HS-5 (cell line): ENCODE measurements around the gene FOS.
"Not testable (repeated sequence)": the region's sequence is repeated elsewhere in the genome, so short reads cannot be mapped to it uniquely, and the experiment has no call there.

Experiments used
- DNase-seq: peaks from one replicate; pipeline ENCODE4 v3.0.0-alpha.2; 2012; ENCODE audit warnings: low read depth

The FOS gene

GRCh38 chr14:75278422-75279152 is at the start of gene FOS:
Gene FOS, plus strand, starts transcription at chr14:75278828. Its CDS starts 155 bp downstream, at chr14:75278983.
- DNase-seq, result no peak

- no peak for DNase-seq
Measured at GRCh38 chr14:75229661-75230139, 48.9 kb upstream of the FOS start.

GRCh38 chr14:75230140-75230792 is 48.4 kb upstream of the FOS start:
- no peak for DNase-seq

GRCh38 chr14:75231320-75231719 is 47.3 kb upstream of the FOS start:
- DNase-seq, result no peak

- DNase-seq, result no peak
Measured at GRCh38 chr14:75232191-75232590, 46.4 kb upstream of the FOS start.

GRCh38 chr14:75232597-75232996 is 46.0 kb upstream of the FOS start:
- no peak for DNase-seq

- no peak for DNase-seq
Measured at GRCh38 chr14:75234173-75235115, 44.2 kb upstream of the FOS start.

GRCh38 chr14:75235198-75235597 is 43.4 kb upstream of the FOS start:
- not testable (repeated sequence) for DNase-seq

- no peak for DNase-seq
Measured at GRCh38 chr14:75236467-75236866, 42.2 kb upstream of the FOS start.

GRCh38 chr14:75236901-75237419 is 41.7 kb upstream of the FOS start:
- no peak for DNase-seq

GRCh38 chr14:75238756-75239455 is 39.7 kb upstream of the FOS start:
- no peak for DNase-seq

GRCh38 chr14:75240781-75241180 is 37.8 kb upstream of the FOS start:
- no peak for DNase-seq

- DNase-seq, result no peak
Measured at GRCh38 chr14:75242546-75243273, 35.9 kb upstream of the FOS start.

- DNase-seq, result no peak
Measured at GRCh38 chr14:75244121-75244520, 34.5 kb upstream of the FOS start.

GRCh38 chr14:75246546-75247285 is 31.9 kb upstream of the FOS start:
- no peak for DNase-seq

GRCh38 chr14:75247286-75247922 is 31.2 kb upstream of the FOS start:
- no peak for DNase-seq

- no peak for DNase-seq
Measured at GRCh38 chr14:75247939-75248338, 30.7 kb upstream of the FOS start.

GRCh38 chr14:75249251-75249957 is 29.2 kb upstream of the FOS start:
- DNase-seq, result no peak

- no peak for DNase-seq
Measured at GRCh38 chr14:75249958-75250336, 28.7 kb upstream of the FOS start.
